OCI-LY7 (cell line): ENCODE measurements around the gene ZBTB32.

Experiments
- EZH2phosphoT487 ChIP-seq: fragments of 200-600 bp; sonication (generic); IDR thresholded peaks from 2 replicates; pipeline ENCODE4 v1.6.1; 2018; ENCODE audit warnings: low read depth, borderline replicate concordance, mild to moderate bottlenecking, mixed run types, antibody characterized with exemption, low read length, moderate library complexity, mixed read lengths
- TF ChIP-seq, protein P1 (sequence below): fragments of 200-600 bp; sonication (generic); conservative IDR thresholded peaks from 2 replicates; pipeline ENCODE4 v1.5.1; 2014; ENCODE audit warnings: mild to moderate bottlenecking, antibody characterized with exemption, low read length, moderate library complexity, mixed read lengths

DNA sequence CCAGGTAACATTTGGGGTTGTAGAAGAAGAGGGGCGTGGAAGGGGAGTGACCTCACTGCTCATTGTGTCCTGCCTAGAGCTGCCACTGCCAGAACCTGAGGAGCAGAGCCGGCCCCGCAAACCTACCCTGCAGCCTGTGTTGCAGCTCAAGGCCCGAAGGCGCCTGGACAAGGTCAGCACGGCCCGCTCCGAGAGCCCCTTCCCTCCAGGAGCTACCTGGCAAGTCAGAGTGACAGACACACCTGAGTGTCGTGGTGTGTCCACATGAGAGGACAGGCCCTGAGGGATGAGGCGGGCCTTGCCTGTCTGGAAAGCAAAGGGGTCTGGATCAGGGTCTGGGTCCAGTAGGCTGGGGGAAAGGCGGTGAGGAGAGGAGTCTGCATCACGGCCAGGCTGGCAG is 20.2 kb downstream of the ZBTB32 start:
- TF ChIP-seq, protein P1, sequence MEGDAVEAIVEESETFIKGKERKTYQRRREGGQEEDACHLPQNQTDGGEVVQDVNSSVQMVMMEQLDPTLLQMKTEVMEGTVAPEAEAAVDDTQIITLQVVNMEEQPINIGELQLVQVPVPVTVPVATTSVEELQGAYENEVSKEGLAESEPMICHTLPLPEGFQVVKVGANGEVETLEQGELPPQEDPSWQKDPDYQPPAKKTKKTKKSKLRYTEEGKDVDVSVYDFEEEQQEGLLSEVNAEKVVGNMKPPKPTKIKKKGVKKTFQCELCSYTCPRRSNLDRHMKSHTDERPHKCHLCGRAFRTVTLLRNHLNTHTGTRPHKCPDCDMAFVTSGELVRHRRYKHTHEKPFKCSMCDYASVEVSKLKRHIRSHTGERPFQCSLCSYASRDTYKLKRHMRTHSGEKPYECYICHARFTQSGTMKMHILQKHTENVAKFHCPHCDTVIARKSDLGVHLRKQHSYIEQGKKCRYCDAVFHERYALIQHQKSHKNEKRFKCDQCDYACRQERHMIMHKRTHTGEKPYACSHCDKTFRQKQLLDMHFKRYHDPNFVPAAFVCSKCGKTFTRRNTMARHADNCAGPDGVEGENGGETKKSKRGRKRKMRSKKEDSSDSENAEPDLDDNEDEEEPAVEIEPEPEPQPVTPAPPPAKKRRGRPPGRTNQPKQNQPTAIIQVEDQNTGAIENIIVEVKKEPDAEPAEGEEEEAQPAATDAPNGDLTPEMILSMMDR, result no peak
- no peak for TF ChIP-seq EZH2phosphoT487
